Measurements from ENCODE around the gene LPAR1.
A peak's percentile ranks its signal among the peaks of the same experiment; 100 is the strongest.

The LPAR1 gene

DNA sequence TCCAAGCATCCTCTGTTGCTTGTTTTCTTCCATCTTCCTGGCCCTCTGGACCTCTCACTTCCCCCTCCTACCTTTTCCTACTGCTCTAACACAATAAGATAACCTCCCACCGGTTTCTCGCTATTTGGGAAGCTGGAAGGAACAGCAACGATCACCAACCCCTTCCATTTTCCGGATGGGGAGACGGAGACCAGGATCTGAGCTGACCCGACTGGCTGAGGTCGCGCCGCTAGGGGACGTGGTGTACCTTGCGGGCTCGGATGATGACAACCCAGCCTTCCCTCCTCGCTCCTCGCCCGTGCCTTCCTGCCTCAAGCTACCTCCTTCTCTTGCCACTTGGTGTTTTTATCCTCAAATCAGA is 1.9 kb downstream of the LPAR1 start:
- H3K4me3 ChIP-seq (ENCODE audit: low read depth, low read length), result peak overlapping the region; percentile 68
- no peaks in the 10 kb centered on the region for H3K27me3 ChIP-seq
- no peaks in the 10 kb centered on the region for H3K9me3 ChIP-seq
- no peaks in the 10 kb centered on the region for H3K36me3 ChIP-seq
- peak; percentile 83 for DNase-seq
- 0 out of 2 replicates have a peak, but pooled peaks cover 3% of the 10 kb centered on the region for H3K4me1 ChIP-seq
- TF ChIP-seq, protein P1, sequence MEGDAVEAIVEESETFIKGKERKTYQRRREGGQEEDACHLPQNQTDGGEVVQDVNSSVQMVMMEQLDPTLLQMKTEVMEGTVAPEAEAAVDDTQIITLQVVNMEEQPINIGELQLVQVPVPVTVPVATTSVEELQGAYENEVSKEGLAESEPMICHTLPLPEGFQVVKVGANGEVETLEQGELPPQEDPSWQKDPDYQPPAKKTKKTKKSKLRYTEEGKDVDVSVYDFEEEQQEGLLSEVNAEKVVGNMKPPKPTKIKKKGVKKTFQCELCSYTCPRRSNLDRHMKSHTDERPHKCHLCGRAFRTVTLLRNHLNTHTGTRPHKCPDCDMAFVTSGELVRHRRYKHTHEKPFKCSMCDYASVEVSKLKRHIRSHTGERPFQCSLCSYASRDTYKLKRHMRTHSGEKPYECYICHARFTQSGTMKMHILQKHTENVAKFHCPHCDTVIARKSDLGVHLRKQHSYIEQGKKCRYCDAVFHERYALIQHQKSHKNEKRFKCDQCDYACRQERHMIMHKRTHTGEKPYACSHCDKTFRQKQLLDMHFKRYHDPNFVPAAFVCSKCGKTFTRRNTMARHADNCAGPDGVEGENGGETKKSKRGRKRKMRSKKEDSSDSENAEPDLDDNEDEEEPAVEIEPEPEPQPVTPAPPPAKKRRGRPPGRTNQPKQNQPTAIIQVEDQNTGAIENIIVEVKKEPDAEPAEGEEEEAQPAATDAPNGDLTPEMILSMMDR (IDR thresholded peaks at IDR 0.05; ENCODE audit: low read depth, low read length), result peak; percentile 96

DNA sequence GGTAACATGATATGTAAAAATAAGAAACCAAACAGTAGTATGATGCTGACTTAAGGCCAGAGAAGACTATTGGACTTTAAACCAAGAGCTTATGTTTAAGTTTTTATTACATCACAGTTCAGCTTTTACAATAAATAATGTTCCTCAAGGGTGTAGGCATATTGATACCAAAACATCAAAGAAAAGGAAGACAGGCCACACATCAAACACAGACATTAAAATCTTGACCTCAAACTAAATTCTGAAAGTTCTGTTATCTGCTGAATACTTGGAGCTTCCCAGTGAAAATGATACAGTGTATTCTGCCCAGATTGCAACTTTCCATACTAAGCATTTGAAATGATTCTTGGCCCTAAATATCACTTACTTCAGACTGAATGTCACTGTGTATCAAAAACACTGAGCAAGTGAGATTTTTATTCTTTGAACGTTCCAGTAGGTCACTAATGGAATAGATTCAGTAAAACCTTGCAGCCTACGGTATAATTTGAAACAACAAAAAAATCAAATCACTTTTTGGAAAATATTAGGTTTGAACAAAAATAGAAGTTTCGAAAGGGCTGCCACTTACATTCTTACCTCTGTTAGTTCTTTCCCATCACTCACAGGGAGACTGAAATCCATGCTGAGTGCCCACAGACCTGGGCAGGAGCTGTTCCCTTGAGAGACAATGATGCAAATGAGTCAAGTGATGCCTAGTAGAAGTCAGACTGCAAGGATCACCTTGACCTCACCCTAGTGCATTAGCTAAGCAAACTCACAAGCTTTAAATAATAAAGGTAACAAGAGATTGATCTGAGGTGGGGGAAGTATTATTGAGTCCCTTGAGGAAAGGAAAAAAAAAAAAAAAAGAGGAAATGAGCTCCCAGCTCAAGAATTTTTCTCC is 2.5 kb downstream of the LPAR1 start:
- peak overlapping the region; percentile 68 for H3K4me3 ChIP-seq (ENCODE audit: low read depth, low read length)
- H3K9me3 ChIP-seq, result no peaks in the 10 kb centered on the region
- peaks cover 4% of the 10 kb centered on the region for H3K4me1 ChIP-seq
- no peak for DNase-seq
- H3K36me3 ChIP-seq, result no peaks in the 10 kb centered on the region
- H3K27me3 ChIP-seq, result no peaks in the 10 kb centered on the region
- TF ChIP-seq, protein P1 (IDR thresholded peaks at IDR 0.05; ENCODE audit: low read depth, low read length), result no peak

DNA sequence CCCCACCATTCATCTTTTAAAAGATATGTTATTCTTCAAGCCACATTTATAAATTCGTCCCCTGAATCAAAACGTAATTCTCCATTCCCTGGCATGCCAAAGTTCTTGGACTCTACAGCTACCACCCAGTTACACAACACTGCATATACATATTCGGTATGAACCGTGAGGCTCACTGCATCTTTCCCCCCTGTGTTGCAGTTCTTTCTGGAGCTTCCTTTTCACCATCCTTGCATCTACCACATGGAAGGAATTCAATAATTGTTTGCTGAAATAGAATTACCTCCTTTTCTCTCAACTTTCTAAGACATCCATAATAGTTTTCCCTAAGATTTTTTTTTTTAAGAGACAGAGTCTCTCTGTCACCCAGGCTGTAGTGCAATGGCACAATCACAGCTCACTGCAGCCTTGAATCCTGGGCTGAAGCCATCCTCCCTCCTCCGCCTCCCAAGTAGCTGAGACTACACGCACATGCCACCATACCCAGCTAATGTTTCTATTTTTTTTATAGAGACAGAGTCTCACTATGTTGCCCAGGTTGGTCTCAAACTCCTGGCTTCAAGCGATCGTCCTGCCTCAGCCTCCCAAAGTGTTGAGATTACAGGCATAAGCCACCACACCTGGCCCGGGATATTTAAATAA is 3.3 kb downstream of the LPAR1 start:
- DNase-seq, result no peak
- Histone ChIP-seq H3K4me1 (peaks cover 7% of the 10 kb centered on the region), H3K9me3 (no peaks in the 10 kb centered on the region), H3K4me3 (ENCODE audit: low read depth, low read length) (no peak overlapping the region), H3K27me3 (no peaks in the 10 kb centered on the region), H3K36me3 (no peaks in the 10 kb centered on the region)
- TF ChIP-seq, protein P1 (IDR thresholded peaks at IDR 0.05; ENCODE audit: low read depth, low read length), result no peak

GRCh38 chr9:111034170-111034897 is 3.9 kb downstream of the LPAR1 start:
- Histone ChIP-seq H3K4me1 (peaks cover 7% of the 10 kb centered on the region), H3K27me3 (no peaks in the 10 kb centered on the region), H3K36me3 (no peaks in the 10 kb centered on the region), H3K4me3 (ENCODE audit: low read depth, low read length) (no peak overlapping the region), H3K9me3 (no peaks in the 10 kb centered on the region)
- TF ChIP-seq, protein P1 (IDR thresholded peaks at IDR 0.05; ENCODE audit: low read depth, low read length), result no peak
- DNase-seq, result no peak

- Histone ChIP-seq H3K9me3 (no peaks in the 10 kb centered on the region), H3K27me3 (no peaks in the 10 kb centered on the region), H3K4me3 (ENCODE audit: low read depth, low read length) (no peak overlapping the region), H3K4me1 (peaks cover 7% of the 10 kb centered on the region), H3K36me3 (no peaks in the 10 kb centered on the region)
- no peak for DNase-seq
- TF ChIP-seq, protein P1 (IDR thresholded peaks at IDR 0.05; ENCODE audit: low read depth, low read length), result no peak
These were observed 7.8 kb downstream of the LPAR1 start for GRCh38 chr9:111030492-111030891.

Data from BE2C (cell line).